Measurements from ENCODE around the gene PET100.

Gene PET100

GRCh38 chr19:7672522-7672921 lies 42.9 kb downstream of the PET100 start:
- in situ Hi-C loops (cut with MboI; ENCODE audit: low pct_unique_long_range_greater_than_20kb, low sequenced_read_pairs) = no loop called here
- no peak for DNase-seq

- in situ Hi-C loops (cut with MboI; ENCODE audit: low pct_unique_long_range_greater_than_20kb, low sequenced_read_pairs) = no loop called here
- peak; percentile 90 for DNase-seq
These were observed 44.7 kb downstream of the PET100 start for GRCh38 chr19:7674010-7675005.

- peak; percentile 90 for DNase-seq
- in situ Hi-C loops (cut with MboI; ENCODE audit: low pct_unique_long_range_greater_than_20kb, low sequenced_read_pairs) = no loop called here
These were observed 46.8 kb downstream of the PET100 start for GRCh38 chr19:7676376-7676775.

DNA sequence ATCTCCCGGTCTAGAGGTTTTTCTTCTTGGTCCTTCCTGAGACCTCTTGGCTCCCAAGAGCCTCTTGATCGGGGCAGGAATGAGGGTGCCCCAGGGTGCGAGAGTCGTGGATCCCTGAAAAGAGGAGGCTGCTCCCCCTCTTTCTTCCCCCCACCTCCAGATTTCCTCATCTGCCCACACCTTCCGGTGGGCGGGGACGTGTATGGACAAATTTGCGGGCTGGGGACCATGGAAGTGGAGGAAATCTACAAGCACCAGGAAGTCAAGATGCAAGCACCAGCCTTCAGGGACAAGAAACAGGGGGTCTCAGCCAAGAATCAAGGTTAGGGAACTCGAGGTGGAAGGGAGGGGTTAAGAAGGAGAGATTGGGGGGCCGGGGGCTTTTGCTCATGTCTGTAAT lies 47.3 kb downstream of the PET100 start, which contains the start of gene MCEMP1:
Gene MCEMP1 (plus strand): TSS at position 237 of the 400 bp plus-strand sequence. CDS start 31 bp downstream, at position 268.
- in situ Hi-C loops (cut with MboI; ENCODE audit: low pct_unique_long_range_greater_than_20kb, low sequenced_read_pairs) = no loop called here
- no peak for DNase-seq

- no peak for DNase-seq
- in situ Hi-C loops (cut with MboI; ENCODE audit: low pct_unique_long_range_greater_than_20kb, low sequenced_read_pairs) = no loop called here
These were observed 48.2 kb downstream of the PET100 start for GRCh38 chr19:7677669-7678311.

DNA sequence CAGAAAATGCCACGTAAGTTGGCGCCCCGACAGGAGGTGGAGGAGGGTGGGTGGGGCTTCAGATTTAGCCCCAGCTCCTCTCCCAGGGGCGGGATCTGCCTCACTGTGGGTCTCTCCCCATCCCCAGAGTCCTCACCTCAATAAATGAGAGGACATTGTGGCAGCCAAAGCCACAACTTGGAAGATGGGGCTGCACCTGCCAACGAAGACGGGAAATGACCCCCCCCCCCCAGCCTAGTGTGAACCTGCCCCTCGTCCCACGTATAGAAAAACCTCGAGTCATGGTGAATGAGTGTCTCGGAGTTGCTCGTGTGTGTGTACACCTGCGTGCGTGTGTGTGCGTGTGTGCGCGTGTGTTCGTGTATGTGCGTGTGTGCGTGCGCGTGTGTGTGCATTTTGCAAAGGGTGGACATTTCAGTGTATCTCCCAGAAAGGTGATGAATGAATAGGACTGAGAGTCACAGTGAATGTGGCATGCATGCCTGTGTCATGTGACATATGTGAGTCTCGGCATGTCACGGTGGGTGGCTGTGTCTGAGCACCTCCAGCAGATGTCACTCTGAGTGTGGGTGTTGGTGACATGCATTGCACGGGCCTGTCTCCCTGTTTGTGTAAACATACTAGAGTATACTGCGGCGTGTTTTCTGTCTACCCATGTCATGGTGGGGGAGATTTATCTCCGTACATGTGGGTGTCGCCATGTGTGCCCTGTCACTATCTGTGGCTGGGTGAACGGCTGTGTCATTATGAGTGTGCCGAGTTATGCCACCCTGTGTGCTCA lies 49.6 kb downstream of the PET100 start:
- DNase-seq = peak; percentile 20
- in situ Hi-C loops (cut with MboI; ENCODE audit: low pct_unique_long_range_greater_than_20kb, low sequenced_read_pairs) = no loop called here

DNA sequence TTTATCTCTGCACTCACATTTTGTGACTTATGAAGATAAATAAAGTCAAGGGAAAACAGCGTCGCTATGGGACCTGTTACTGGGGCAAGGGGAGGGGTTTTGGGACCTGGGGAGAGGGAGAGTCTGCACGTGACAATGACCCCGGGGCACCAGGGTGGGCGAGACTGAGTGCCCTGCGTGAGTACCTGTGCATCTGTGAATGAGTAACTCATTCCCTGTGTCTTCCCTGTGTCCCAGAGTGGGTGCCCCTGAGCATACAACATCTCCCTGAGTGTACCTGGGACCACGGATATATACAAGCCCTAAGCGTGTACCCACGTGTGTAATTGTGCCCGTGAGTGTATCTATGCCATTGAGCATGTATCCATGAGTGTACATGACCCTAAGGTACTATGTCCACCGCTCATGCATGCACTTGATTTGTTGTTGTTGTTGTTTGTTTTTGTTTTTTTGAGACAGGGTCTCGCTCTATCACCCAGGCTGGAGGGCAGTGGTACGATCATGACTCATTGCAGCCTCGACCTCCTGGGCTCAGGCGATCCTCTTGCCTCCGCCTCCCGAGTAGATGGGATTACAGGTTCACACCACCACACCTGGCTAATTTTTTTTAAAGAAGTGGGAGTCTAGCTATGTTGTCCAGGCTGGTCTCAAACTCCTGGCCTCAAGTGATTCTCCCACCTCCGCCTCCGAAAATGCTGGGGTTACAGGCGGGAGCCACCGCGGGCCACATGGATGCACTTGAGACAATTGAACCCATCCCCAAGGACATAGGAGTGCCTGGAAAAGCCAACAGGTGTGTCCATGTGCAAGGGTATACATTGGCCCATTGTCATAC lies 50.4 kb downstream of the PET100 start:
- in situ Hi-C loops (cut with MboI; ENCODE audit: low pct_unique_long_range_greater_than_20kb, low sequenced_read_pairs) = no loop called here
- DNase-seq = no peak

DNA sequence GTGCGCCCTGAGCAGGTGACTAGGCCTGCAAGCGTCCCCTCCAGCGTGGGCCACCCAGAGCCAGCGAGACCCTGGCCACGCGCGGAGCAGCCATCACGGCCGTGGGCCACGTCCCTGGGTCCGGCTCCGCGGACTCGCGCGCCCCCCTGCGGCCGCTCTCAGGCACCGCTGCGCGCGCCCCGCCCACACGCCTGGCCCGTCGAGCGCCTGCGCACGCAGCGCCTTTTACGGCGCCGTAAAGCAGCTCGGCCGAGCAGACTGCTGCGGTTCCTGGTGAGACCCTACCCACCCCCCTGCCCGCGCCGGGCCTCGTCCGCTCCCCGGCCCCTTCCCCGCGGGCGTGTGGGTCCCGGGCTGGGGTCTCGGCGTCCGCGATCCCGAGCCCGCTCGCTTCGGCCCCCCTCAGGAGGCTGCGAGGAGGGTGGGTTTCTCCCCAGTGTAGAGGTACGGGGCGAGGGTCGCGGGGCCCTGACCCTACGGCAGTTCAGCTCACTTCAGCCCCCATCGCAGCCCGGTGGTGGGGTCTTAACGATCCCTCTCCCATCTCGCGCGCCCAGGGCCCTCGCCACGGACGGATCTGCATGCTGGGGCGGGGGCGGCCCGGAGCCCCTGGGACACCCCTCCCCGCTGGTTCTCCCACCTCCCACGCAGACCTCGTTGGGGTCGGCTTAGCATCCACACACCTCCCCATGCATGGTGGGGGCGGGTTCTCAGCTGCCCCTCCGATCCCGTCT lies 51.2 kb downstream of the PET100 start, which contains the start of gene TRAPPC5:
Gene TRAPPC5 (plus strand): TSS at position 228 of the 734 bp plus-strand sequence. CDS start 1,421 bp downstream, outside the sequence.
- in situ Hi-C loops (cut with MboI; ENCODE audit: low pct_unique_long_range_greater_than_20kb, low sequenced_read_pairs) = no loop called here
- DNase-seq = peak; percentile 85
